Activated T-helper 1 cell treated with Interleukin-2 at 50 U/mL for 16 hours (primary cell): ENCODE results near the gene ERN1.
"Not testable (repeated sequence)": the region's sequence is repeated elsewhere in the genome, so short reads cannot be mapped to it uniquely, and the experiment has no call there.

Source experiments
- DNase-seq: peaks from one replicate; pipeline ENCODE4 v3.0.0-alpha.2; 2020; ENCODE audit warnings: low read depth

ERN1 gene

GRCh38 chr17:64135000-64135399 lies 5.1 kb upstream of the ERN1 start:
- DNase-seq, result no peak

- no peak for DNase-seq
Observed at GRCh38 chr17:64134216-64134970, 4.4 kb upstream of the ERN1 start.

- no peak for DNase-seq
Observed at GRCh38 chr17:64133546-64134215, 3.7 kb upstream of the ERN1 start.

GRCh38 chr17:64131606-64132270 lies 1.8 kb upstream of the ERN1 start:
- no peak for DNase-seq

- no peak for DNase-seq
Observed at GRCh38 chr17:64130559-64131001, 636 bp upstream of the ERN1 start.

GRCh38 chr17:64129515-64129764 lies 504 bp downstream of the ERN1 start:
- no peak for DNase-seq

- no peak for DNase-seq
Observed at GRCh38 chr17:64128787-64129514, 993 bp downstream of the ERN1 start.

GRCh38 chr17:64126918-64127317 lies 3.0 kb downstream of the ERN1 start:
- no peak for DNase-seq

- no peak for DNase-seq
Observed at GRCh38 chr17:64125937-64126336, 4.0 kb downstream of the ERN1 start.

GRCh38 chr17:64124609-64125008 lies 5.3 kb downstream of the ERN1 start:
- no peak for DNase-seq

- no peak for DNase-seq
Observed at GRCh38 chr17:64123114-64123513, 6.8 kb downstream of the ERN1 start.

GRCh38 chr17:64120972-64121786 lies 8.8 kb downstream of the ERN1 start:
- DNase-seq, result not testable (repeated sequence)

GRCh38 chr17:64120159-64120810 lies 9.7 kb downstream of the ERN1 start:
- no peak for DNase-seq

- DNase-seq, result no peak
Observed at GRCh38 chr17:64117981-64118979, 11.7 kb downstream of the ERN1 start.

- DNase-seq, result no peak
Observed at GRCh38 chr17:64115822-64116534, 14.0 kb downstream of the ERN1 start.

- DNase-seq, result no peak
Observed at GRCh38 chr17:64115043-64115698, 14.8 kb downstream of the ERN1 start.

GRCh38 chr17:64113006-64113405 lies 16.9 kb downstream of the ERN1 start:
- no peak for DNase-seq

GRCh38 chr17:64111831-64112230 lies 18.1 kb downstream of the ERN1 start:
- no peak for DNase-seq
